LHCN-M2 (cell line): Measurements from ENCODE around the gene PIM2. TPM values are rescaled to one million over a fixed set of nuclear protein-coding genes. Genes with fewer than 3 reads are reported as not detected.

Experiments used
- DNase-seq: peaks from one replicate; pipeline ENCODE4 v3.0.0-alpha.2; 2012; ENCODE audit warnings: low read depth
- polyA plus RNA-seq: library from polyadenylated mRNA; unstranded; fragments of >200 nt; gene quantifications from one replicate; pipeline ENCODE4 v1.2.1, GENCODE V29; 2012; ENCODE audit warnings: missing spikeins
- total RNA-seq: library from RNA; depleted of rRNA; stranded (reverse); fragments of >200 nt; gene quantifications from 2 replicates; pipeline ENCODE4 v1.2.3, GENCODE V29; 2014; rRNA removed

The PIM2 gene
- 8.8 and 10.7 TPM in 2 replicates for total RNA-seq
- 4.2 TPM for polyA plus RNA-seq

DNA sequence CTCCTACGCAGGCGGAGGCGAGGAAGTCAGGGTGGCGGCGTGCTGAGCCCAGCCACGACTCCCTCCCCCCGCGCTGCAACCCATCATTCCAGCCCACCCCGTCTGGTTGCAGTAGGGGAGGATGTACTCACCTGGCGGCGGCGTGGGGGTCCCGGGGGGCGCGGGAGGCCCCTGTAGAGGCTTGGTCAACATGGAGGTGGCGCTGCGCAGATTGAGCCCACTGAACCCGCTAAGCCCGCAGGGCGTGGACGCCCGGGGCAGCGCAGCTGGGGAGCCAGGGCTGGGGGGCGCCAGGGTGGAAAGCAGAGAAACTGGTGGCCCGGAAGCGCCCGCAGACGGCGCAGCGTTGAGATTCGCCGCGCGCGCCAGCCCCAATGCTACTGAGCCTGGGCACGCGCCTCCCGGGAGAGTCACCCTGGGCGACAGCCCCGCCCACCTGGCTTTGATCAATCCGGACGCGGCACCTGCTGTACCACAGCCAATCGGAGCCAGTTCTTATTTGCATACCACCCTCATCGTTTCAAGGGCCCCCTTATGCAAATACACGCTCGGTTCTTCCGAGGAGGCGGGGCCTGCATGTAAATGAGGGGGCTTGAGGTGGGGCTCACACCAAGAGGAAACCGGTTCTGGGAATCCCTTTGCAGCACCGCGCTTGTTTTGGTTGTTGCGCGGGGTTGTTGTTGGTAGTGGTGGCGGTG is at the start of gene PIM2:
PIM2 (minus strand) TSS at position 382 of the 698 bp plus-strand sequence; CDS start at position 192, 190 bp downstream.
- DNase-seq, result peak; percentile 80

DNA sequence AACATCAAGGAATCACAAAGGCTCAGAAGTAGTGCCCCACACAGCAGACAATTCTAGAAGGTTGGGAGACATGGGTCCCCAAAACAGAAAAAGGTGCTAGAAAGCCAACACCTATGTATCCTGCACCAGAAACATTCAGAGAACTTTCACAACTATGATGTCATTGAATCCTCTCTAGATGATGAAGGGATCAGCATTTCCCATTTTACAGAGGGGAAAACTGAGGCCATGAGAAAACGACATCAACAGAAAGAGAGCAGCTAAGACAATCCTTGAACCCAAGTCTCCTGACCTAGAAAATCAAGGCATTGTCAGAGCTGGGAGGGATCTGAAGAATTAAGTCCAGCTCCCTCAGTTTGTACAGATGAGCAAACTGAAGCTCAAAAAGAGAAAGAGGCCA is 49.6 kb upstream of the PIM2 start:
- no peak for DNase-seq

DNA sequence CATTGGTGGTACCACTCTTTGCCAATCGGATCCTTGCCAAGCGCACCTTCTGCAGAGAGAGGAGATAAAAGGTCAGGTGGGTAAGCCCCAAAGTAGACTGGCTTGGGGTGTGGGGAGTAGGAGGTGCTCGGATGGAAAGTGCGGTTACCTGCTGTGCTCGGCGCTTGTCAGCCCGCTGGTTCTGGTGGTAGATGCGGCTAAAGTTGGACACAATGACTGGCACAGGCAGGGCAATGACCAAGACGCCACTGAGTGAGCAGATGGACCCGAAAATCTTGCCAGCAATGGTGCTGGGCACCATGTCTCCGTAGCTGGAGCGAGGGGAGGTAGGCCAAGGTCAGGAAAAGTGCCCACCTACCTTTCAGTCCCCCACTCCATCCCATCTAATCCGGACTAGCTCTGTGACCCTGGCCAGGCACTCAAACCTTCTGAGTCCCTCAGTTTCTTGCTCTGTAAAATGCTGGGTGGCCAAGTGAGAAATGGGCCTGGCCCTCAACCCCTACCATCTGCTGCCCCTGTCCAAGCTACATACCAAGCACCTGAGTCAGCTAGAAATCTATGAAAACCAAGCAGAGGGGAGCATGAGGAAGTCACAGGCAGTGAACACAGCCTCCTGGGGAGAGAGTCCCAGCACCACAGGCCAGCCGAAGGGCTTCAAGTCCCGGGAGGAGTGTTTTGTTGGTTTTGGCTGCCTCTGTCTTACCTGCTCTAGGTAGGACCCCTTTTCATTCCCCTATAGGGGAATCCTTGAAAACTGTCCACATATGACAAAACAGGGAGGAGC is 48.2 kb upstream of the PIM2 start:
- peak; percentile 44 for DNase-seq

DNA sequence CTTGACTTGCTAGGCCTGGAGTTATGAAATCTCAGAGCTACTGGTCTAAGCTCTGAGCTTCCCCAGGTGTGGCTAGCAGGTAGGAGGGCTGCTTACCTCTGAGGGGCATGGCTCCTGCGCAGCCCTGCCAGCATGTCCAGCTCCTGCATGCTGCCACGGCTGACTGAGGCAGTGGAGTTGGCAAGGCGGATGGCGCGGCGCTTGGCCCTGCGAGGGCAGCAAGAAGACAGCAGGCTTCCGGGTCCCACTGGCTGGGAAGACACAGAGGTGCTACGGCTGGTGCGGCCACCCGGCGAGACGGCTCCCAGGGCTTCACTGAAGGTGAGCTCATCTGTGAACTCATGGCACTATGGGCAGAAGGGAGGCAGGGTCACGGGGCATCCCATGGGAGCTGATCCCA is 47.1 kb upstream of the PIM2 start:
- no peak for DNase-seq

DNA sequence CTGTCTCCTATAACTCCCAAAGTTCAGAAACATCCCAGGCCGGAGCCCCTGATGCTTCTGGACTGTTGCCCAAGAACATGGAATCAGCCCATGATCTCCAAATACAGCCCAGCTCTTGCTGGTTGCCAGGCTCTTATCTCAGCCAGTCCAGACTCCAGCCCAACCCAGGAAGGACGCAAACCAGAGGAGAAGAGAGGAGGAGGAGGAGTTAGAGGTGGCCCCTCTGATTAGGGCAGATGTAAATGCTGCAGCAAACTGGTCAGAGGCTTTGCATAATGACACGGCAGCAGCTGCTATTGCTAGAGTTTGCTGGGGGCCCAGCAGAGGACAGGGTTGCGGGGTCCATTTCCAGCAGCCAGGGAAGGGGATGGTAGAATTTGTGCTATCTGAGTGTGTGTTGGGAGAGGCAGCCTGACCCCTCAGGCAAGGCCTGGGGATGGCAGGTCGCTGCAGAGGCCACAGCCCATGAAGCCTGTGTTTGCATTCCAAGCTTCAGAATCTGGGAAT is 42.8 kb upstream of the PIM2 start:
- no peak for DNase-seq

DNA sequence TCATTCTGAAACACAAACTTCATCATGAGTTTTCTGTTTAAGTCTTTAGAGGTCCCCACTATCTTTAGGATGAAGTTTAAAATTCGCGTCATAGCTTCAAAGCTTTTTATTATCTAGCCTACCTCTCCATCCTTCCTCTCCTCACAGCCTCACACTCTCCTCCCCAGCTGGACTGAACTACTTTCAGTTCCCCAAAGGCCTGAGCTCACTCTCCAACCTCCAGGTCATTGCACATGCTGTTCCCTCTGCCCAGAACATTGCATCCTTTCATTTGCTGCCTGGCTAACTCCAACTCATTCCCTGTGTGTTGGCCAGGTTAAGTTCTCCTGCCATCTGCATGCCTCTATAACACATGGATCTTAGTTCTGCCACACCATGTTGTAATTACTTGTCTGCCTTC is 41.5 kb upstream of the PIM2 start:
- no peak for DNase-seq

DNA sequence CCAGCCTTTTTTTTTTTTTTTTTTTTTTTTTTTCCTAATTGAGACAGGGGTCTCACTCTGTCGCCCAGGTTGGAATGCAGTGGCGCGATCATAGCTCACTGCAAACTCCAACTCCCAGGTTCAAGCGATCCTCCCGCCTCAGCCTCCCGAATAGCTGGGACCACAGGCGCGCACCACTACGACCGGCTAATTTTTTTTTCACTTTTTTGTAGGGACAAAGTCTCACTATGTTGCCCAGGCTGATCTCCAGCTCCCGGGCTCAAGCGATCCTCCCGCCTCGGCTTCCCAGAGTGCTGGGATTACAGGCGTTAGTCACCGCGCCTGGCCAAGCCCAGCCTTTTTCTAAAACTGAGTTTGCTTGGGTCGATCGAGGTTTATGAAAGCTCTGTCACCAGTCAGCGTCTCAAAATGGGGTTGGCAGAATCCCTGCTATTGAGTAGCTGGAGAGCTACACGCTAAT is 39.8 kb upstream of the PIM2 start:
- DNase-seq, result peak; percentile 61

GRCh38 chrX:48957827-48958634 is 39.2 kb upstream of the PIM2 start:
- DNase-seq, result peak; percentile 96

- DNase-seq, result peak; percentile 59
These were observed 38.6 kb upstream of the PIM2 start, which contains the start of gene OTUD5 for GRCh38 chrX:48957477-48957826. TSS of gene OTUD5 (minus strand) at chrX:48957607. CDS start at chrX:48957570, 37 bp downstream.

DNA sequence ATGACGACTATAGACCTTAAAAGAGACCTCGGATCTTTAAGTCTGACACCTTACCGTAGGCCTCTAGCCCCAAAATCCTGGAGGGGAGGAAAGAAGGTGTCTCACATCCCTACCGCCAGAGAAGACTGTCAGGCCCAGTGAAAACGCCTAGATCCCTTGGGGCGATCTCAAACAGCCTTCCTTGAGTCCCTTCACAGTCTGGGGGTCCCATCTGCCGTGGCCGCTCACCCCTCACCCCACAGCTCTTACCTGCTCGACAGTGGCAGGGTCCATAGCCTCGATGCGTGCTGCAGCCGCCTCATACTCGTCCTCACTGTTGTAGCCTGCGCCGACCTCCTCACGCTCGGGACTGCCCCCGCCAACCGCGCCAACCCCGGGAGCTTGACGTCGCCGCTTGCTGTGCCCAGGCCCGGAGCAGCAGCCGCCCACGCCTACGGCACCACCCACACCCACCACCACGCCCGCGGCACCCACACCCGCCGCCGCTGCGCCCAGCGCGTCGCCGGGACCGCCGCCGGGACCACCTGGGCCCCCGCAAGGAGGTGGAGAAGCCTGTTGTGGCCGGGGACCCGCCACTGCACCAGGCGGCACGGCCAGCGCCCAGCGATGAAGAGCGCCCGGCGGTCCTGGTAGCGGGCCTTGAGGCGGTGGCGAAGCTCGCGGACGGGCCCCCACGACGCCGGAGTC is 38.0 kb upstream of the PIM2 start:
- no peak for DNase-seq

- no peak for DNase-seq
These were observed 29.8 kb upstream of the PIM2 start for GRCh38 chrX:48948589-48948988.

- DNase-seq, result peak; percentile 29
These were observed 26.9 kb upstream of the PIM2 start for GRCh38 chrX:48945517-48946348.

DNA sequence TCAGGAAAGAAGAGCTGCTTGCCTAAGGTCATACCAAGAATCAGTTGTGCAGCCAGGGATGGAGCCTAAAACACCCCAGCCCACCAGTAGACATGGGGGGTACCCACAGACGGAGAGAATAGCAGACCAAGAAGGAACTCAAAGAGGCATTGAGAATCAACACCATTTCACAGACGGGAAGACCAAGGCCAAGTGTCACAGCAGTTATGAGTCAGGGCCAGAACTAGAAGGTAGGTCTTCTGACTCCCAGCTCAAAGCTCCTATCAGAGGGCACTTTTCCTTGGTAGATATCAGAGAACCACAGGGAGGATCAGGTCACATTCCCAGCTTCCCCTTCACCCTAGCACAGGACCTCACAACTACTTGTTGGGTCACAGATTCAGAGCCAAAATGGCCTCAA is 24.1 kb upstream of the PIM2 start:
- DNase-seq, result no peak

GRCh38 chrX:48940404-48940955 is 21.7 kb upstream of the PIM2 start:
- DNase-seq, result no peak

- no peak for DNase-seq
These were observed 20.9 kb upstream of the PIM2 start for GRCh38 chrX:48939524-48940228.

GRCh38 chrX:48938721-48939425 is 20.0 kb upstream of the PIM2 start:
- no peak for DNase-seq

DNA sequence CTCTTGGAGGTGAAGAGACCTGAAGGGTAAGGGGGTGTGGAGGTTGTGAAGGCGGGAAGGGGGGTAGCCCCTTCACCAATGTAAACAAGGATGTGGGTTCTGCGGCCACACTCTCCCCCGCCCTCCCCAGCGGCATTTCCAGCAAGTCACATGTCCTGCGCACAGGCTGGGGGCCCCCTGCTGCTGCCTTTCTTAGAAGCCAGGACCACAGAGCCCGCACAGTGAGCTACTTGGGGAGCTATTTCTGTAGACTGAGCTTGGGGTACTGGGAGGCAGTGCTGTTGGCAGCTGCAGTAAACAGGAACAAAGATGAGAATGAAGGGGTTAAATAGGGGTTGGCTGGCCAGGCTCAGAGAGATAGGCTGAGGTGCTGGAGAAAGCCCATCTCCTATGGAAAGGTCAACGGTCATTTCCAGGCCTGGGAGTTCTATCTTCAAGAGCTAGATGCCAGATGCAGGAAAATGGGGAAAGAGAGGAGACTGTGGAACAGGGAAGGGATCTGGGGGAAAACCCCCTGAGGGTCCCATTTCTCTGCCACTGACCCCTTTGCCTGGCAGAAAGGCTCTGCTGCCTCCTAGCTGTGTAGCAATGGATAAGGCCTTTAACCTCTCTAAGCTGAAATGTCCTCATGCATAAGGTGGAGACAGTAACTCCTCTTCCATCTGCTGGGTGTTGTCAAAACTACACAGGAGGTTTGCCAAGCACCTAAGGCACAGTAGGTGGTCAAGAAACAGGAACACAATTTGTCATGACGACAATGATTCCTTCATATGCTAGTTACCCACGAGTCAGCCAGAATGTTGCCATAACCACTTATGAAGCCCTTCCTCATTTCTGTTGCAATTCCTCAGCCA is 18.5 kb upstream of the PIM2 start:
- no peak for DNase-seq
